HEK293T (cell line): ENCODE measurements around the gene ASIC5.

Source experiments
- CTCF ChIA-PET: fragments of 350-600 bp; formaldehyde crosslinking; extraction: SDS; loops from one replicate; lab custom pipeline; 2021; ENCODE audit warnings: antibody characterized with exemption, inconsistent platforms; lab: Yijun Ruan, JAX
- POLR2A ChIA-PET: fragments of 350-600 bp; formaldehyde crosslinking; extraction: SDS; loops from one replicate; lab custom pipeline; 2020; ENCODE audit warnings: antibody characterized with exemption, inconsistent platforms; lab: Yijun Ruan, JAX
- DNase-seq: peaks from one replicate; pipeline ENCODE4 v3.0.0; 2012; ENCODE audit warnings: mixed read lengths; ENCODE audit errors: extremely low spot score
- ARNT ChIP-seq: fragments of 450-650 bp; IDR thresholded peaks from 2 replicates; pipeline ENCODE4 v1.6.1; 2017; ENCODE audit warnings: mild to moderate bottlenecking
- BHLHE40 ChIP-seq: fragments of 450-650 bp; IDR thresholded peaks from 2 replicates; pipeline ENCODE4 v1.6.1; 2016; ENCODE audit warnings: mild to moderate bottlenecking, moderate library complexity, borderline replicate concordance
- CTBP1 ChIP-seq: fragments of 450-650 bp; IDR thresholded peaks from 2 replicates; pipeline ENCODE4 v1.6.1; 2016; ENCODE audit warnings: borderline replicate concordance
- ELF4 ChIP-seq: fragments of 450-650 bp; IDR thresholded peaks from 2 replicates; pipeline ENCODE4 v1.6.1; 2017; ENCODE audit warnings: antibody characterized with exemption
- FOXA1 ChIP-seq: fragments of 450-650 bp; IDR thresholded peaks from 2 replicates; pipeline ENCODE4 v1.6.1; 2016; ENCODE audit warnings: mild to moderate bottlenecking
- FOXK2 ChIP-seq: fragments of 450-650 bp; IDR thresholded peaks from 2 replicates; pipeline ENCODE4 v1.6.1; 2016; ENCODE audit warnings: mild to moderate bottlenecking
- FOXM1 ChIP-seq: fragments of 450-650 bp; IDR thresholded peaks from 2 replicates; pipeline ENCODE4 v1.6.1; 2017; ENCODE audit warnings: mild to moderate bottlenecking, borderline replicate concordance
- HDGF ChIP-seq: fragments of 450-650 bp; IDR thresholded peaks from 2 replicates; pipeline ENCODE4 v1.6.1; 2017; ENCODE audit warnings: antibody characterized with exemption, borderline replicate concordance
- L3MBTL2 ChIP-seq: fragments of 450-650 bp; conservative IDR thresholded peaks from 2 replicates; pipeline ENCODE4 v1.6.1; 2016; ENCODE audit warnings: mild to moderate bottlenecking
- LEF1 ChIP-seq: fragments of 450-650 bp; IDR thresholded peaks from 2 replicates; pipeline ENCODE4 v1.6.1; 2017; ENCODE audit warnings: mild to moderate bottlenecking, borderline replicate concordance
- NFRKB ChIP-seq: fragments of 450-650 bp; IDR thresholded peaks from 2 replicates; pipeline ENCODE4 v1.6.1; 2016; ENCODE audit warnings: mild to moderate bottlenecking, moderate library complexity
- SP1 ChIP-seq: fragments of 450-650 bp; IDR thresholded peaks from 2 replicates; pipeline ENCODE4 v1.6.1; 2017
- SUZ12 ChIP-seq: fragments of 450-650 bp; IDR thresholded peaks from 2 replicates; pipeline ENCODE4 v1.6.1; 2016; ENCODE audit warnings: mild to moderate bottlenecking
- TARDBP ChIP-seq: fragments of 450-650 bp; IDR thresholded peaks from 2 replicates; pipeline ENCODE4 v1.6.1; 2016
- ZNF384 ChIP-seq: fragments of 450-650 bp; IDR thresholded peaks from 2 replicates; pipeline ENCODE4 v1.6.1; 2016
- TF ChIP-seq, protein P1 (sequence below): fragments of 450-650 bp; IDR thresholded peaks from 2 replicates; pipeline ENCODE4 v1.6.1; 2016

The ASIC5 gene

DNA sequence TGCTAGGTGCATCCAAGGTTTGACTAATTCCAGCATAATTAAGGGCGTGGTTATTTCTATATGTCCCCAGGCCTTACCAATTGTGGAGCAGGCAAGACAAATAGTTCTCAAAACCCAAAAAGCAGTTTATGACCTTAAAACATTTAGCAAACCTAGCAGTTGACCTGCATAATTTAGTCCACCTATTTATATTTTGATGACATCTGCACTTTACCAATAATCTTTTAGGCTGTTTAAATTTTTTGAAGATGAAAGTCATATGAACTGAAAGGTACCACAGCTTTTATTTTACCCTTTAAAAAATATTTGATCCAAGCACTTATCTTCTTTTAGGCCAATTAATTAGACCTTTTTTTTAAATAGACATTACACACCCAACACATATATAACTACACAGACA is 9.8 kb upstream of the ASIC5 start:
- ChIA-PET POLR2A (no interaction called here), CTCF (no interaction called here)
- no peak for TF ChIP-seq FOXM1
- no peak for TF ChIP-seq L3MBTL2
- no peak for TF ChIP-seq HDGF
- TF ChIP-seq ZNF384 = no peak
- no peak for TF ChIP-seq SP1
- no peak for TF ChIP-seq TARDBP
- TF ChIP-seq CTBP1 = no peak
- no peak for DNase-seq

DNA sequence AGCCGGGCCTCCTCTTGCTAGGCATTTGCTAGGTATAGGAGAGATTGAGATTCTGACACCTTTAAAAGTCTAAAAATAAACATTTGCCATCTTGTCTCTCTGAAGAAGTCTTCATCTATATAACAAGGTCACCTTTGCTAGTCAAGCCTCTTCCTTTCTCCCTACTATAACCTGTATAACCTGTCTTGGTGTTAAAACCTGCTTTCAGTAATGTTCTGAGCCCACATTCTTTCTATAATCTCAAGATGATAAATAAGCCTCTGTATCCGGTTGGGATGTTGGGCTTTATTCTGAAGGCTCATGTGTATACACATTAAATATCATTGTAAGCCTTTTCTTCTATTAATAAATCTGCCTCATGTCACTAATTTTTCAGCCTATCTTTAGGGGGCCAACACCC is 10.2 kb downstream of the ASIC5 start:
- DNase-seq = no peak
- POLR2A ChIA-PET = no interaction called here
- TF ChIP-seq NFRKB (no peak), ZNF384 (no peak), HDGF (no peak), TARDBP (no peak), BHLHE40 (no peak), ARNT (no peak), SP1 (no peak), FOXA1 (no peak), LEF1 (no peak), FOXM1 (no peak), L3MBTL2 (no peak), FOXK2 (no peak), ELF4 (no peak), SUZ12 (no peak), CTBP1 (no peak)
- TF ChIP-seq, protein P1, sequence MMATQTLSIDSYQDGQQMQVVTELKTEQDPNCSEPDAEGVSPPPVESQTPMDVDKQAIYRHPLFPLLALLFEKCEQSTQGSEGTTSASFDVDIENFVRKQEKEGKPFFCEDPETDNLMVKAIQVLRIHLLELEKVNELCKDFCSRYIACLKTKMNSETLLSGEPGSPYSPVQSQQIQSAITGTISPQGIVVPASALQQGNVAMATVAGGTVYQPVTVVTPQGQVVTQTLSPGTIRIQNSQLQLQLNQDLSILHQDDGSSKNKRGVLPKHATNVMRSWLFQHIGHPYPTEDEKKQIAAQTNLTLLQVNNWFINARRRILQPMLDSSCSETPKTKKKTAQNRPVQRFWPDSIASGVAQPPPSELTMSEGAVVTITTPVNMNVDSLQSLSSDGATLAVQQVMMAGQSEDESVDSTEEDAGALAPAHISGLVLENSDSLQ = no peak
- CTCF ChIA-PET = no interaction called here

DNA sequence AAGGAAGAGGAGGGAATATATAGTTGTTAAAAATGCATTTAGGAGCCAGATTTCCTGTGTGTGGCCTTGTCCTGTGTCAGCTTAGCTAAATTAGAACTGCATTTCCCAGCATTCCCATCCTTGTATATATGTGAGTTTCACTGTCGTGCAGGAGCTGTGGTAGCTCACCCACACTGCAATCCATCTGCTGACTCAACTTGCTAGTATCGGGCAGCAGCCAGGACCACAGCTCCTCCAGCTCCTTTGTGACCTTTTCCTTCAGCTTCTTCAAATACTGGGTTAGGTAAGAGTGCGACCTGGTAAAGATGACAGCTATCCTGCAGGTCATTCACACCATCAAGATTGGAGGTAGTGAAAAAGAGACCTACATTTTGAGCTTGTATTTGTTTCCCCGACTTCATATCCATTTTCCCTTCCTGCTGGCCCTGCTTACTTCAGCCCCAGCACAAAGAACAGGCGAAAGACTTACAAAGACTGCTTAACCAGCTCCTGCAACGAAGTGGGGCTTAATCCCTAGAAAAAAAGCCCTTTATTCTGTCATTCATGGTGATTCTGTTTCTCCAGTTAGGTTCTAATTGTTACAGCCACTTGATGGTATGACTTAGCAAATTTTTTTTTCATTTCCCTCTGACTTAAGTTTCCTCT is 11.4 kb downstream of the ASIC5 start:
- ChIA-PET CTCF (no interaction called here), POLR2A (no interaction called here)
- no peak for TF ChIP-seq ZNF384
- TF ChIP-seq FOXM1 = no peak
- no peak for TF ChIP-seq CTBP1
- no peak for TF ChIP-seq L3MBTL2
- no peak for TF ChIP-seq TARDBP
- TF ChIP-seq, protein P1 = no peak
- TF ChIP-seq LEF1 = no peak
- no peak for DNase-seq

DNA sequence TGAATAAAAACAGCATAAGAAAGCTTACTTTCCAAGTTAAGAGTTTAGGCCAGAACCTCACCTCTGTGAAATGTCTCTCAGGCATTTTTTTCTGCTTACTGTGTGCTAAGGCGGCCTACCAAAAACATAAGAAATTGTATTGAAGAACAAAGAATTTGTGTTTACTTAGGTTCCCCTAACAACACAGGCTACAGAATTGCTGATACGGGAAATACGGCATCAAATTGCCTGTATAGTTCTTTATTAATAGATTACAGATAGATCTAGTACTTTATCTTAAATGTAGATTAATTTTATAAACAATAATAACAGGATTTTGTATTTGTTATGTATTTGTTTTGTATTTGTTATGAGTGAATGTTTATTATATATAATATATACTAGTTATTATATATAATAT is 12.9 kb downstream of the ASIC5 start:
- ChIA-PET POLR2A (no interaction called here), CTCF (interaction anchor here (0.9 kb wide), 1 partner anchor 100 kb away, joined by 4 read pairs; the partner anchor contains the start of gene CTSO)
- no peak for TF ChIP-seq FOXM1
- no peak for TF ChIP-seq SP1
- TF ChIP-seq HDGF = no peak
- no peak for TF ChIP-seq TARDBP
- no peak for TF ChIP-seq L3MBTL2
- no peak for TF ChIP-seq BHLHE40
- TF ChIP-seq, protein P1 = no peak
- no peak for TF ChIP-seq ARNT
- TF ChIP-seq NFRKB = no peak
- TF ChIP-seq ELF4 = no peak
- no peak for TF ChIP-seq FOXA1
- TF ChIP-seq FOXK2 = no peak
- DNase-seq = no peak

DNA sequence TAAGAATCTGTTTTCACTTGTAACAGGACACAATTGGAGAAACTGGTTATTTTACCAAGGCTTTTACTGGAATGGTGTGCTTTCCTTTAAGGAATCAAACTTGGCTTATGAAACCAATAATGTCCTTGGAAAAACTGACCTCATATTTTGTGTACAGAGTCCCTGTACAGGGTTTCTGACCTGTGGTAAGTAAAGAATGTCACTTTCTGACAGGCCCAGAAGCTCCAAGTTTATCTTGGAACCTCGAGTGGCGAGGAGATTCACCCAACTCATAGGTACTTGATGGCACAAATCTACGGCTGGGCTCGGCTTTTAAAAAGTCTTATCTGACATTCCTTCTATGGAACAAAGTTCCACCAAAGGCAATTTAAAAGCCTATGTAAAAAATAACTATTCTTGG is 17.0 kb downstream of the ASIC5 start:
- ChIA-PET POLR2A (no interaction called here), CTCF (no interaction called here)
- no peak for DNase-seq
- TF ChIP-seq LEF1 (no peak), TARDBP (no peak), ZNF384 (no peak), SUZ12 (no peak), NFRKB (no peak), CTBP1 (no peak), ARNT (no peak), SP1 (no peak)

DNA sequence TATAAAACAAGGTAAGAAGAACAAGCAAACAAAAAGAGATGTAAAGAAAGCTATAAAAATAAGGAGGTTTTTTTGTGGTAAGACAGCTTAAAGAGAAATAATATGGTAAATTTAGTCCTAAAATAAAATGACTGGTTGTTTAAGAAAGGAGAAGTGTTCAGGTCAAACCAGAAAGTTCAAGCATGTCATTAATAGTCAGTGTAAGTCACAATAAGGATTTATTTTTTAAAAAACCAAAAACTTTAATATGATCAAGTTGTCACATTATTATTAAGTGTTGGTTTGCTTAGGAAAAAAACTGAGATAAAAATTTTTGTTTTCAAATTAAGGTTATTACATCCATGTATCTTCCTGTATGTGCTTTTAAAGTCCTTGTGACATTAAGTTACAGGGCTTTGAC is 19.1 kb downstream of the ASIC5 start:
- ChIA-PET CTCF (no interaction called here), POLR2A (no interaction called here)
- DNase-seq = no peak
- TF ChIP-seq, protein P1 = no peak
- TF ChIP-seq ZNF384 (no peak), CTBP1 (no peak), FOXK2 (no peak), TARDBP (no peak), BHLHE40 (no peak)
